Measurements from ENCODE around the gene CEP170.
A peak's percentile ranks its signal among the peaks of the same experiment; 100 is the strongest.
"Not testable (repeated sequence)": the region's sequence is repeated elsewhere in the genome, so short reads cannot be mapped to it uniquely, and the experiment has no call there.

Gene CEP170

GRCh38 chr1:243233908-243234307 is 21.2 kb downstream of the CEP170 start:
- peak; percentile 84 for DNase-seq

DNA sequence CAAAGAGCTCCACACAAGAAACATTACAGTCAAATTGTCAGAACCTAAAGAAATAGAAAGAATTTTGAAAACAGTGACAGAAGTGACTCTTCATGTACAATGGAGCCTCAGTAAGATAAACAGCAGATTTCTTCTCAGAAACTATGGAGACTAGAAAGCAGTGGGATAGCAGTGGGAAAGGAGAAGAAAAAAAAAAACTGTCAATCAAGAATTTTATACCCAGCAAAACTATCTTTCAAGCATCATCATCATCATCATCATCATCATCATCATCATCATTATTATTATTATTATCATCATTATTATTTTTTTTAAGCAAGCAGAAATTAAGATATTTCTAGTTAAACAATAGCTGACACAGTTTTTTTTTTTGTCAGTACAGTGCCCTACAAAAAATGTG is 24.2 kb downstream of the CEP170 start:
- DNase-seq: no peak

DNA sequence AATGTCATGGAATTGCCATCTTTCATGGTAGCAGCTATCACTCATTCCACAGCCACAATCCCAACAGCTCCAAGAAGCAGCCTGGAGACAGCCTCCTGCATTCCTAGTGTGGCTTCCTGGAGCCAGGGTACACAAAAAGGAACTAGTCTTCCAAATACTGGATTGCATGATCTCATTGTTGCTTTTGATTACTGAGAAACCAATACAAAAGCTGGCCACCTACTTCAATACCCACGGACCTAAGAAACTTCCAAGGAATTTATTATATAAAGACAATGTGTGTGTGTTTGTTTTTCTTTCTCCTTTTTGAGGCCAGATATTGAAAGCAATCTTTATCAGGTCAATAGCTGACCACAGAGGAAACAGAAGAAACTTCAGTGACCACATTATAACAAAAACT is 25.6 kb downstream of the CEP170 start:
- DNase-seq: no peak

DNA sequence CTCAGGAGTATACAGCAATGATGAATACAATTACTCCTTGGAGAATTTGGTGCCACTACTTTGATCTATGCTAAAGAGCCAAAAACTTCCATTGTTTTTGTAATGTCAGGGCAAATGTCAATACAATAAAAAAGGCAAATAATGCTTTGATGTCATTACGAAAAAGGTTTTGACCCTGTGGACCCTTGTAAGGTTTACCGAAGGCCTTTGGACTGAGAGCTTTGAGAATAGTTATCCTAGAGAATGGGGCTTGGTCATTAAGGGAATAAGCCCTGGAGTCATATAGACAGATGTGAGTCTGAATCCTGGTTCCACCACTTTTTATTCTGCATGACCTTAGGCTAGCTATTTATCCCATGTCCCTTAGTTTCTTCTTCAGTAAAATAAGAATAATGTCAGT is 27.5 kb downstream of the CEP170 start:
- DNase-seq: no peak

DNA sequence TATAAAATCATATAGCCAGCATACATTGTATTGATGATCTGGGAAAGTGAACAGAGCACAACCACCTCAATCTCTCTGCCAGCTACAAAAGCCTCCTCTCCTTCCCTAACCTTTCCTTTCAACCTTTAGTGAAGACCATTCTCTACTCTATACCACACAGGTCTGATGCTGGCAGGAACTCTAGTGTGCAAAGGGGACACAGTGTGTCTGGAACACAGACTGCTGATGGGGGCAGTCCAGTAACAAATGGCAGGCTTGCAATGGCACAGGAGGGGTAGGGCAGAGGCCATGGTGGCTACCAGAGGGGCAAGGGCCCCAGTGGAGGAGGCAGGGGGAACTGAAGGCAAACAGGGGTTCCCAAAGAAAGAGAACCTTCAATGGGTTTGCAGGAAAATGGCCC is 37.0 kb downstream of the CEP170 start:
- DNase-seq: no peak

DNA sequence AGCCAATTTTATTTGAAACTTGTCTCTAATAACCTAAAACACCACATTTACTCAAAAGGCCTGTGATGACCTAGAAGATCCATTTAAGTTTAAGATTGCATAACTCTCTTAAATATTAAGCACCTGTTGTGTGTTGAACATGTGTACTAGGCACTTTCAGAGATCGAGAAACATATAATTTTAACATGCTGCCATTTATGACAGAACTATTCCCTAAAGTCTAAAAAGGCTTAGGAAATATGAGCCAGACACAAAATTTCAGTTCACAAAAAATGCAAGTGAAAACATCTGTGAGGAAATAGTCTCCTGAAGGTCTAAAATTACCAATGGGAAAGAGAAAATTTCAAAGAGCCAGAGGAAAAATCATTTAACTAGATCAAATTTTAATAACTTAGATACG is 37.7 kb downstream of the CEP170 start:
- no peak for DNase-seq

- DNase-seq: no peak
These were observed 38.3 kb downstream of the CEP170 start for GRCh38 chr1:243216741-243217140.

DNA sequence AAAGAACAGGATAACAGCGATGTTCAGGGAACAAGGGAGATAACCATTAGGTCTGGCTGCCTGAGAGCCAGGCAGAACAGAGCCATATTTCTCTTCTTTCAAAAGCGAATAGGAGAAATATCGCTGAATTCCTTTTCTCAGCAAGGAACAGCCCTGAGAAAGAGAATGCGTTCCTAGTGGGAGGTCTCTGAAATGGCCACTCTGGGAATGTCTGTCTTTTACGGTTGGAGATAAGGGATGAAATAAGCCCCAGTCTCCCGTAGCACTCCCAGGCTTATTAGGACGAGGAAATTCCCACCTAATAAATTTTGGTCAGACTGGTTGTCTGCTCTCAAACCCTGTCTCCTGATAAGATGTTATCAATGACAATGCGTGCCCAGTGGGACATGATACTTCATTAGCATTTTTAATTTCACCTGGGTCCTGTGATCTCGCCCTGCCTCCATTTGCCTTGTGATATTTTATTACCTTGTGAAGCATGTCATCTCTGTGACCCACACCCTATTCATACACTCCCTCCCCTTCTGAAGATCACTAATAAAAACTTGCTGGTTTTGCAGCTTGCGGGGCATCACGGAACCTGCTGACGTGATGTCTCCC is 39.7 kb downstream of the CEP170 start:
- not testable (repeated sequence) for DNase-seq

- DNase-seq: peak; percentile 87
These were observed 41.9 kb downstream of the CEP170 start for GRCh38 chr1:243213045-243213787.

- peak; percentile 34 for DNase-seq
These were observed 43.1 kb downstream of the CEP170 start for GRCh38 chr1:243211984-243212383.

DNA sequence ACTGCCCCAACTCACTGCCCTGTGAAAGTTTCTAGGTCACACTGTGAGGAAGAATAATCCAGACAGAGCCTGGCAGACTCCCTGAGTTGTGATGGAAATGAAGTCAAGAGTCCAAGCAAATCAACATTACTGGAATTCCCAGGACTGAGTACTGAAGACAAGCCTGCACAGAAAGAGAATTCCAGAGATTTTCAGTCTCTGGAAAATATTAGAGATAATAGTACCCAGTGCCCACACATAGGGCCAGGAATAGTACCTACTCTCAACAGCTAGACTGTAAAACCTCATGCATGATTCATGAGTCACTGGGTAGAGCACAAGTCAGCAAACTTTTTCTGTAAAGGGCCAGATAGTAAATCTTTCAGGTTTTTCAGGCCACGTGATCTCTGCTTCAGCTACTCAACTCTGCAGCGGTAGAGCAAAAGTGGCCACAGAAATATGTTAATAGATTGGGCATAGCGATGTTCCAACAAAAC is 50.0 kb downstream of the CEP170 start:
- DNase-seq: peak; percentile 79

GRCh38 chr1:243204336-243204735 is 50.7 kb downstream of the CEP170 start:
- DNase-seq: peak; percentile 23

- not testable (repeated sequence) for DNase-seq
These were observed 51.9 kb downstream of the CEP170 start for GRCh38 chr1:243203196-243203595.

DNA sequence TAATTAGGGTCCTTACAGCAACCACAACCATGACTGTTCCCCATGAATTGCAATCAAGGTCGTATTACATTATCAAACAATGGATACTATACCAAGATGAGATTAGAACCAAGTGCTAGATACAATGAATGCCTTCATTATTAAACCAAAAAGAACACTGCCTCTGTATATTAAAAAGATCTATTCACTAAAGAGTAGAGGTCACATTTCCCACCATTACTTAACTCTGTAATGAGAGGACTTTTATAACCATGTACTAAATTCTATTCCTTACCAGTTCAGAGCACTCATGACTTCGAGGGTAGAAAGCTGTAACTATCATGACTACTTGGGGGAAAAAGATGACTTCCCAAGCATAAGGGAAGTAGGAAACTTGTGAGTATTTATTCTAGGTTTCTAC is 53.8 kb downstream of the CEP170 start:
- DNase-seq: not testable (repeated sequence)

- DNase-seq: not testable (repeated sequence)
These were observed 57.6 kb downstream of the CEP170 start for GRCh38 chr1:243197524-243197923.

GRCh38 chr1:243193330-243193729 is 61.8 kb downstream of the CEP170 start:
- DNase-seq: not testable (repeated sequence)

GRCh38 chr1:243186201-243186995 is 68.7 kb downstream of the CEP170 start:
- not testable (repeated sequence) for DNase-seq

- DNase-seq: not testable (repeated sequence)
These were observed 70.3 kb downstream of the CEP170 start for GRCh38 chr1:243184787-243185186.

GRCh38 chr1:243183661-243184060 is 71.4 kb downstream of the CEP170 start:
- not testable (repeated sequence) for DNase-seq

GRCh38 chr1:243183176-243183575 is 71.9 kb downstream of the CEP170 start:
- not testable (repeated sequence) for DNase-seq

DNA sequence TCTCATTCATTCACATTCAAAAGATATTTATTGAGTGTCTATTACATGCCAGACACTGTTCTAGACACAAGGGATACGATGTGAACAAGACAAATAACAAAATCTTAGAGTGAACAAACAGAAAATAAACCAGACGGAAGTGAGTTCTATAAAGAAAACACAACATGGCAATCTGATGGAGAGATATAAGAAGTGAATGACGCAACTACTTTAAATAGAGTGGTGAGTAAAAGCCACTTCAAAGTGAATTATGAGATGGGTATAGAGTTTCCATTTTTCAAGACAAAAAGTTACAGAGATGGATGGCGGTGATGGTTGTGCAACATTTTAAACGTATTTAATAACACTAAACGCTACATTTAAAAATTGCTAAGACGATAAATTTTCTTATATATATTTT is 75.4 kb downstream of the CEP170 start:
- DNase-seq: peak; percentile 5

DNA sequence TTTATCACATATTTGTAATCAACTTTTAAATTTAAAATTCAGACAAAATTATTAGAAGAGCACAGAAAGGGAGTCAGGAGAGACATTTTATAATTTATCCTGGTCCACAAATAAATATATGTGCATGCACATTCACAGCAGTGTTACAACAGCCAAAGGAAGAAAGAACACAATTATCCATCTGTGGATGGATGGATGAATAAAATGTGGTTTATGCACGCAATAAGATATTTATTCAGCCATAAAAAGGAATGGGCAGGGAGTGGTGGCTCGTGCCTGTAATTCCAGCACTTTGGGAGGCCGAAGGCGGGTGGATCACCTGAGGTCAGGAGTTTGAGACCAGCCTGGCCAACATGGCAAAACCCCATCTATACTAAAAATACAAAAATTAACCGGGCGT is 77.3 kb downstream of the CEP170 start:
- not testable (repeated sequence) for DNase-seq

- peak; percentile 8 for DNase-seq
These were observed 81.2 kb downstream of the CEP170 start for GRCh38 chr1:243173758-243174369.
